RPMI8226 (cell line): ENCODE measurements around the gene WWC2.

ENCODE experiments used
- DNase-seq: peaks from one replicate; pipeline ENCODE4 v3.0.0-alpha.2; 2015

WWC2 gene

DNA sequence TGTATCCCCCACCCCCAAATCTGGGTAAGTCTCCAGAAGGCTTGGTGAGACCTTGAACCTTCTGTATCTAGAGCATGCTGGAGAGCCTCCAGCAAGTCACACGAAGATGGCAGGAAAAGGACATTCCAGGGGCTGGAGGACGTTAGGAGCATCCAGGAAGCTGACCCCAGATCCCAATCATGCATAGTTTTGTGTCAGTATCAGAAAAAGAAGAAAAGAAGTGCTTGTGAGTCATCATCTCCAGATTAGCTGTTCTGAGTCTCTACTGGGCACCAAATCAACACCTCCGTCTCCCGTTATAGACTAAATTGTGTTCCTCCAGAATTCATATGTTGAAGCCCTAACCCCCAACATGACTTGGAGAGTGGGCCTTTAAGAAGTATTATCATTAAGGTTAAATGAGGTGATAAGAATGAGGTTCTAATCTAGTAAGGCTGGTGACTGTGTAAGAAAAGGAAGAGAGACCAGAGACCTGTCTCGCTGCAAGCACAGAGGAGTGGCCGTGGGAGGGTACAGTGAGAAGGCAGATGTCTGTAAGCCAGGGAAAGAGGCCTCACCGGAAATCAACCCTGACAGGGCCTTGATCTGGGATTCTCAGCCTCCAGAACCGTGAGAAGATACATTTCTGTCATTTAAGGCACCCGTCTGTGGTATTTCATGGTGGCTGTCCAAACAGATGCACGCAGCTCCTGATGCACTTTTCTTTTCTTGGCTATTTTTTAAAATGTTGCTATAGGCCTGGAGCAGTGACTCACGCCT, 261.3 kb downstream of the WWC2 start:
- no peak for DNase-seq

DNA sequence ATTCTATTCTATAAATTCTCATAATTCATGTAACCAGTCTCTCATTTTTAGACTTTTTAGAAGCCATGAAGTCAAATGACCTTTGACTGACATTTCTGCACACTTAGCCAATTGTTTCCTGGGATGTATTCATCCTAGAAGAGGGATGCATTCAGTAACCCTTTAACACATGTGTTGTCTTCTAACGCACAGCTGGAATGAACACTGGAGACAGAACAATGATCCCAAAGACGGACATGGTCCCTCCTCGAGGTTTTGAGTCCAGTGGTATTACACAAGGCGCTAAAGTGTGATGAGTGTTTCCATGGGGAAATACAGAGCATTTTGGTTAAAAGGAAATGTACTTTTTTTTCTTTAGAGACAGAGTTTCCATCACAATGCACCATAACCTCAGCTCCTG, 263.0 kb downstream of the WWC2 start:
- DNase-seq = no peak

- DNase-seq = no peak
These were observed 264.0 kb downstream of the WWC2 start for GRCh38 chr4:183362916-183363542.

GRCh38 chr4:183364025-183364424, 265.0 kb downstream of the WWC2 start:
- DNase-seq = no peak

DNA sequence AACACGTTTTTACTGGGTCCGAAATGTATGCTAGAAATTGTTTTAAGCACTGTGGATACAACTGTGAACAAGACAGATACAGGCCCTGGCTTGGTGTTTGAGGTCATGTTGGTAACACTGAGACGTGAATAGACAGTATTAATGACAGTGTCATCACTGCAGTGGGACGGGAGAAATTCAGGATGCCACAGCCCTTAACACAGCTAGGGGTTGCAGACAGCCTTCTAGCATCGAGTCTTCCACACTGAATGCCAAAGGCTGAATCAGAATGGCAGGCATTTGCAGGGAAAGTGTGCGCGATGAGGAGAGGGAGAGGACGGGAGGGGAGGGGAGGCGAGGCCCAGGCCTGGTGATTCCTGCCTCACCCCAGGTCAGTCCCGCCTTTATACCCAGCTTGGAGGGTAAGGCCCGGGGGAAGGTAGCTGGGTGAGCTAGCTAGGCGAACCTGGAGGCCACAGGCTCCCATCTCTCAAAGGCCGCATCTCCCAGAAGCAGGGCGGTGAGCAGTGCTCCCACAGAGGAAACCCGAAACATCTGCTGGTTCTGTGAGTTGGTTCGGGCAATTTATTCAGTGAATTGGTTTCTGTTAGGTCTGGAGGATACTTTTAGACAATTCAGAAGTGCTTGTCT, 267.3 kb downstream of the WWC2 start:
- DNase-seq = no peak

- DNase-seq = no peak
These were observed 270.0 kb downstream of the WWC2 start for GRCh38 chr4:183369073-183369472.
